Gastrocnemius medialis (tissue), 4 donors: ENCODE measurements around the gene AGRP. TPM values are rescaled to one million over a fixed set of nuclear protein-coding genes. Genes with fewer than 3 reads are reported as not detected.

Experiments used
- ATAC-seq, 2 donors: fragments of 150-250 bp; one replicate each; pipeline ENCODE4 v1.9.1; 2016
- DNase-seq, 2 donors: peaks; one replicate each; pipeline ENCODE4 v3.0.0-alpha.2; 2019
- H3K27ac ChIP-seq, 4 donors: fragments of 200-600 bp; sonication (generic); 1 replicate in 1 of 4; 2 replicates in 3 of 4; pipeline ENCODE4 v1.5.1; 2016 to 2018; ENCODE audit warnings: mild to moderate bottlenecking in 2 of 4, moderate library complexity in 1 of 4
- H3K27me3 ChIP-seq, 3 donors: fragments of 200-600 bp; sonication (generic) in 2 of 3; 1 replicate in 1 of 3; 2 replicates in 2 of 3; pipeline versions ENCODE4 v1.5.1 to v1.6.0; 2016 to 2019; ENCODE audit warnings: mild to moderate bottlenecking in 1 of 3, moderate library complexity in 1 of 3
- H3K36me3 ChIP-seq, 2 donors: fragments of 200-600 bp; sonication (generic) in 1 of 2; one replicate each; pipeline ENCODE4 v1.5.1; 2017 to 2018
- H3K4me1 ChIP-seq, 2 donors: fragments of 200-600 bp; sonication (generic) in 1 of 2; one replicate each; pipeline ENCODE4 v1.5.1; 2016 to 2017; ENCODE audit warnings: mild to moderate bottlenecking in 2 of 2
- H3K4me3 ChIP-seq, 4 donors: fragments of 200-600 bp; sonication (generic) in 3 of 4; 1 replicate in 1 of 4; 2 replicates in 3 of 4; pipeline ENCODE4 v1.5.1; 2016 to 2019; ENCODE audit warnings: mild to moderate bottlenecking in 2 of 4
- H3K9me3 ChIP-seq, 3 donors: fragments of 200-600 bp; sonication (generic) in 2 of 3; 1 replicate in 1 of 3; 2 replicates in 2 of 3; pipeline ENCODE4 v1.5.1; 2016 to 2019
- POLR2A ChIP-seq, 2 donors: fragments of 450-650 bp; IDR thresholded peaks; one replicate each; pipeline ENCODE4 v1.6.1; 2017; ENCODE audit warnings: antibody characterized with exemption in 2 of 2, mild to moderate bottlenecking in 2 of 2, moderate library complexity in 2 of 2
- in situ Hi-C, 4 donors: fragments of 200-750 bp; cut with MboI; loops; one replicate each; pipeline versions ENCODE4 v1.15.0 to v1.8.0; 2017; ENCODE audit warnings: low sequenced_read_pairs in 4 of 4
- intact Hi-C: fragments of 100-400 bp; cut with DNase I; formaldehyde crosslinking; loops from one replicate; pipeline ENCODE4 v1.15.1; 2023; ENCODE audit warnings: low total_unique reads
- total RNA-seq, 4 donors: library from RNA; depleted of rRNA; stranded (reverse); fragments of >200 nt; gene quantifications; one replicate each; pipeline versions ENCODE4 v1.1.0 to v1.2.3, GENCODE V29; 2016
- TF ChIP-seq, protein P1 (sequence below), 5 experiments: fragments of 450-650 bp in 3 of 5; fragments of 200-600 bp in 2 of 5; sonication (generic) in 2 of 5; IDR thresholded peaks in 4 of 5; conservative IDR thresholded peaks in 1 of 5; 1 replicate in 4 of 5; 2 replicates in 1 of 5; pipeline ENCODE4 v1.5.1; 2016 to 2019; ENCODE audit warnings: antibody characterized with exemption in 5 of 5, mild to moderate bottlenecking in 3 of 5, moderate library complexity in 3 of 5

Gene AGRP
- total RNA-seq, 4 donors from 2014 or later, result not detected

DNA sequence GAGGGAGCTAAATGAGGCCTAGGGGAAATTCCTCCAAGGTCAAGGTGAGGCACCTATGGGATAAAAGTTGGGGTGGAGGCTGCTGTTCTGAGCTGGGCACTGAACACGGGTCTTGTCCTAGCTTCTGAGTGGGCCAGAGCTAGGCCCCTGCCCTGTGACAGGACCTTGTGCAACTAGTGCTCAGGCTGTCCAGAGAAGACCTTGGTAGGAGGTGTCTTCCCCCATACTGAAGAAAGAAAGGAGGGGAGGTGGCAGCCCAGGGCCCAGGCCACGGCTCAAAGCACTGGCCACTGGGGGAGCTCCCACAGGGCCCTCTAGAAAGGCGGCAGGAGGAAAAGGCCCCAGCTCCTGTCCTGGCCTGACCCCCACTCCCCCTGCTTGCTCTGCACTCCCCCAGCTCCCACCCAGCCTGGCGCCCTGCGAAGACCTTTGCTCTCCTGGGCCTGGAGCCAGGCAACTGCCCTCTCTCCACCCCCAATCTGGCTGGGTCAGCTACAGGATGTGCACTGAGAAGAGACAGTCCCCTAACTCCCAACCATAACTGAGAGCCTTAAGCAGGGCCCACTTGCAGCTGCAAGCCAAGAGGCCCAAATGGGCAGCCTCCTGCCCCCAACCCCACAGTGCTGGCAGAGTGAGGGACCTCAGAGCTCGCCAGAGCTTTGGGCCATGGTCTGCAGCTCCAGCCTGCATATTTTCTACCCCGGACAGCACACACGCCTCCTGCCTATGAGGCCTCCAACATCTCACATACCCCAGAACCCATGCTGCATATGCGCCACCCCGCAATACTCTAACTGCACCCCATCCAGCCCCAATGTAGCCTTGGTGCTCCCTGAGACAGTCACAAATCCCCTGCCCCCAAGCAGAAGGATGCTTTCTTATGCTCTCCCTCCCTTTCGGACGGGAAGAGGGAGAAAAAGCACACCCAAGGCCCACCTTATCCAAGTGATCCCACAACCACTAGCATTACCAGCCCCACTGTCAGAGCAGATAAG, 37.1 kb downstream of the AGRP start:
- Histone ChIP-seq H3K4me1 (peaks cover 95 to 100% of the 10 kb centered on the region in 2 donors), H3K27ac (peak overlapping the region in 2 of 4 donors; percentile 2 to 19), H3K36me3 (peaks cover 0 to 3% of the 10 kb centered on the region in 2 donors), H3K4me3 (no peak overlapping the region), H3K9me3 (no peaks in the 10 kb centered on the region), H3K27me3 (no peaks in the 10 kb centered on the region)
- in situ Hi-C loops (no loop called here), intact Hi-C loops (loop anchor here (2.0 kb wide), 1 partner anchor 15 kb away; the partner anchor contains the start of gene HSD11B2)
- TF ChIP-seq, protein P1, sequence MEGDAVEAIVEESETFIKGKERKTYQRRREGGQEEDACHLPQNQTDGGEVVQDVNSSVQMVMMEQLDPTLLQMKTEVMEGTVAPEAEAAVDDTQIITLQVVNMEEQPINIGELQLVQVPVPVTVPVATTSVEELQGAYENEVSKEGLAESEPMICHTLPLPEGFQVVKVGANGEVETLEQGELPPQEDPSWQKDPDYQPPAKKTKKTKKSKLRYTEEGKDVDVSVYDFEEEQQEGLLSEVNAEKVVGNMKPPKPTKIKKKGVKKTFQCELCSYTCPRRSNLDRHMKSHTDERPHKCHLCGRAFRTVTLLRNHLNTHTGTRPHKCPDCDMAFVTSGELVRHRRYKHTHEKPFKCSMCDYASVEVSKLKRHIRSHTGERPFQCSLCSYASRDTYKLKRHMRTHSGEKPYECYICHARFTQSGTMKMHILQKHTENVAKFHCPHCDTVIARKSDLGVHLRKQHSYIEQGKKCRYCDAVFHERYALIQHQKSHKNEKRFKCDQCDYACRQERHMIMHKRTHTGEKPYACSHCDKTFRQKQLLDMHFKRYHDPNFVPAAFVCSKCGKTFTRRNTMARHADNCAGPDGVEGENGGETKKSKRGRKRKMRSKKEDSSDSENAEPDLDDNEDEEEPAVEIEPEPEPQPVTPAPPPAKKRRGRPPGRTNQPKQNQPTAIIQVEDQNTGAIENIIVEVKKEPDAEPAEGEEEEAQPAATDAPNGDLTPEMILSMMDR (IDR thresholded peaks at IDR 0.05 in 4 of 5, conservative IDR thresholded peaks at IDR 0.05 in 1 of 5), result no peak
- no peak for TF ChIP-seq POLR2A (IDR thresholded peaks at IDR 0.05)
- DNase-seq (no peak), ATAC-seq (no peak)

DNA sequence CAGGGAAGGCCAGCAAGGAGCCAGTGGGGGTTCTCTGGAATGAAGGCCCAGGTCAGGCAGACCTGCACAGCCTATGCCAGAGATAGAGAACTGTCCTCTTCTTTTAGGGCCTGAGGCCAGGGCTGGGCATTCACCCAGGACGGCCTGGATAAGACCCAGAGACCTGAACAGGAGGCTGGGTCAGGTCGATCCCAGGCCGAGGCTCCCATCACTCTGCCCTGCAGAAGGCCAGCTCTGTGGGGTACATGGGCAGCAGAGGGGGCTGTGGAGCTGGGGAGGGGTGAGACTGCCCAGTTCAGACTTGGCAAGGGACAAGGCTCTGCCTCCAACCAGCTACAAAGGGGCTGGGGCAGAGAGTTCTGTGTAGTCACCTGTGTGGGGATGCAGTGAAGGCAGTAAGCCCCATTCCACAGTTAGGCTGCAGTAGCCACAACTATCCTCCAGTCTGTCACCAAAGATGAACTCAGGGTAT, 37.9 kb downstream of the AGRP start:
- Histone ChIP-seq H3K4me1 (peaks cover 89 to 97% of the 10 kb centered on the region in 2 donors), H3K36me3 (peaks cover 0 to 3% of the 10 kb centered on the region in 2 donors), H3K27me3 (no peaks in the 10 kb centered on the region), H3K9me3 (no peaks in the 10 kb centered on the region), H3K27ac (peak overlapping the region in 1 of 4 donors; percentile 2), H3K4me3 (no peak overlapping the region)
- TF ChIP-seq, protein P1 (IDR thresholded peaks at IDR 0.05 in 4 of 5, conservative IDR thresholded peaks at IDR 0.05 in 1 of 5), result peak in 1 of 5 experiments; percentile 20
- TF ChIP-seq POLR2A (IDR thresholded peaks at IDR 0.05), result no peak
- ATAC-seq (peak in 1 of 2 donors; percentile 50), DNase-seq (peak in 1 of 2 donors; percentile 79)
- in situ Hi-C loops, result no loop called here
- intact Hi-C loops, result loop anchor here (2.0 kb wide), 1 partner anchor 15 kb away; the partner anchor contains the start of gene HSD11B2

DNA sequence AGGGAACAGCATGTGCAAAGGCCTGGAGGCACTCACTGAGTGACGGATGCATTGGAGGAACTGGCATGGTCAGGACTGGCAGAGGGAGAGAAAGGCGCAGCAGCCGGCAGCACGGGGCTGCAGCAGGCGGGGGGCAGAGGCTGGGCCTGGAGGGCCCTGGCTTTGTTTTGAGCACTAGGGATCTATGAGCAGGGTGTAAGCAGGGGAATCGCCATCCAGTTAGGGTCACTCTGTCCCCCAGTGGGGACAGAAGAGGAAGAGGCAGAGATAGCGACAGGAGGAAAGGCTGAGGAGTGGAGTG, 38.3 kb downstream of the AGRP start:
- H3K9me3 ChIP-seq, result no peaks in the 10 kb centered on the region
- intact Hi-C loops (loop anchor here (2.0 kb wide), 1 partner anchor 14 kb away; the partner anchor contains the start of gene HSD11B2), in situ Hi-C loops (no loop called here)
- H3K27ac ChIP-seq, result peak overlapping the region in 1 of 4 donors; percentile 2
- H3K4me1 ChIP-seq, result peaks cover 85 to 93% of the 10 kb centered on the region in 2 donors
- H3K36me3 ChIP-seq, result peaks cover 0 to 3% of the 10 kb centered on the region in 2 donors
- no peak for DNase-seq
- no peak overlapping the region for H3K4me3 ChIP-seq
- no peaks in the 10 kb centered on the region for H3K27me3 ChIP-seq
- TF ChIP-seq POLR2A (IDR thresholded peaks at IDR 0.05), result no peak
- TF ChIP-seq, protein P1 (IDR thresholded peaks at IDR 0.05 in 4 of 5, conservative IDR thresholded peaks at IDR 0.05 in 1 of 5), result no peak
- ATAC-seq, result no peak

DNA sequence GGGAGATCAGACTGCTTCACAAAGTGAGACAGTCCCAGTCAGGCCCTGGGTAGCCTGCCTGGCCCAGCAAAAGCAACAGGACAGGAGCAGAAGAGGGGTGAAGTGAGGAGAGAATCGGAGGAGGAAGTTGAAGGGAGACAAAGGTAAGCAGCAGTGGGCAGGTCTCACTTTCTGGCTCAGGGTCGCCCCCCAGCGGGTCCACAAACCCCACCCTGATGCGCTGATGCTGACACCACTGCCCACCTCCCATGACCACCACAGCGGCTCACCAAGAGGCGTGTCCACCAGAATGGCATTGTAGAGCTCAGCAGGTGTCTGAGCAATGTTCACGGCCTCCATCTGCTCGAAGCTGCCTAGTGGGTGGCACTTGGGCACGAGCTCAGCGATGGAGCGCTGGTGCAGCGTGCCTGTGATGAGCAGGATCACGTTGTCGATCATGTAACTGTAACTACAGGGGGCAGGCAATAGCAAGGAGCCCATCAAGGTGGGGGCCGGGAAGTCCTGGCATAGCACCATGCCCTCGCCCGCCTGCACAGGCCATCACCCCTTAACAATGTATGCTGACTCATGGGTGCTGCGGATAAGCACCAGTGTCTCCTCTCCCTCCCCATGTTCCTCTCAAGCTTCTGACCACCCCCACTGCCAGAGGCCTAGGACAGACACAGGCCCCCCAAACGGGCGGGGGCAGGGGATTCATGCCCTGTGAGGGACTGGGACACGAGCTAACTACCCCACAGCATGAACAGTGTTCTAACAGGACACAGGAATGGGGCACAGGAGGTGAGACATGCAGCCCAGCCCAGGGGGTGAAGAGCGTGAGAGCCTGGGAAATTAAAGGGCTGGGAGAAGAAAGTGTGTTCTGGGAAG, 38.9 kb downstream of the AGRP start:
- Histone ChIP-seq H3K4me3 (no peak overlapping the region), H3K36me3 (peaks cover 0 to 3% of the 10 kb centered on the region in 2 donors), H3K27me3 (no peaks in the 10 kb centered on the region), H3K4me1 (peaks cover 79 to 87% of the 10 kb centered on the region in 2 donors), H3K9me3 (no peaks in the 10 kb centered on the region), H3K27ac (peak overlapping the region in 2 of 4 donors; percentile 33 to 66)
- intact Hi-C loops, result loop anchor here (2.0 kb wide), 1 partner anchor 14 kb away; the partner anchor contains the start of gene HSD11B2
- no peak for TF ChIP-seq POLR2A (IDR thresholded peaks at IDR 0.05)
- TF ChIP-seq, protein P1 (IDR thresholded peaks at IDR 0.05 in 4 of 5, conservative IDR thresholded peaks at IDR 0.05 in 1 of 5), result no peak
- ATAC-seq (no peak), DNase-seq (no peak)
- in situ Hi-C loops, result no loop called here
